Measurements from ENCODE around the gene GAS7. TPM values are rescaled to one million over a fixed set of nuclear protein-coding genes. Genes with fewer than 3 reads are reported as not detected.
"Not testable (repeated sequence)": the region's sequence is repeated elsewhere in the genome, so short reads cannot be mapped to it uniquely, and the experiment has no call there.

The GAS7 gene
- total and polyA plus RNA-seq, 2 donors (not counting 1 experiment from before 2014, with no cell fraction given), result 3.4 to 13.6 TPM

DNA sequence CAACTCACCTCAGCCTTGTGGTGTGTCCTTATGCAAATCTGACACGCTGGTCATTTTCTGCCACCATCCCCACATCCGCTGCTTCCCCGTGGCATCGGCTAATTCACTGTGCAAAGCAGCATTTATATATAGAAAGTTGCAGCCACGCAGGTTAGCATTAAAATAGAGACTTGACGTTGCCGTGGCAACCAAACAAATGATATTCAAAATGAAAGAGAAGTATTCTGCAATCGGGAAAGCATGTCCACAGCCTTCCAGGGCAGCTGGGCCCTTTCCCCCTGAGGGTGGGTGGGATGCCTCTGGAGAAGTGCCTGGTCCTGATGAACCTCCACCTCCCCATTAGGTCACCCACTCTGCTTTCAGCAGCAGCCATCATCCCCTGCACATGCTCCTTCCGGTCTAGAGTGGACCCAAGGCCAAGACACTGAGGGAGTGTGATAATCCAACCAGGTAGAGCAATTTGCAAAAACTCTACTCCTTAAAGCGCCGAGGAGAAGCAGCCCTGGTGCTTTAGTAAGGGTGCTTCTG is 138.7 kb downstream of the GAS7 start:
- Mint-ChIP-seq H3K9me3 (ENCODE audit: insufficient read depth) (no peaks in the 10 kb centered on the region), H3K27me3 (peaks cover 2% of the 10 kb centered on the region), H3K4me3 (peak overlapping the region; percentile 55), H3K27ac (peak overlapping the region; percentile 42), H3K4me1 (peaks cover 56% of the 10 kb centered on the region)
- Histone ChIP-seq H3K79me2 (ENCODE audit: control insufficient read depth, insufficient read depth, low read length) (peaks cover 3% of the 10 kb centered on the region), H3K27me3 (replicated peaks in 1 of 4; ENCODE audit: control extremely low read depth in 1 of 4, control insufficient read depth in 3 of 4, insufficient read depth in 4 of 4, low read length in 3 of 4) (no peaks in the 10 kb centered on the region), H3K4me2 (replicated peaks; ENCODE audit: low read depth, low read length, poor library complexity, severe bottlenecking) (peak overlapping the region; percentile 44), H2AFZ (ENCODE audit: insufficient read depth, low read depth, low read length, poor library complexity, severe bottlenecking) (no peak overlapping the region), H3K36me3 (replicated peaks in 1 of 2; ENCODE audit: control extremely low read depth in 1 of 2, control insufficient read depth in 1 of 2, extremely low read depth in 1 of 2, insufficient read depth in 2 of 2, low read length in 1 of 2) (no peaks in the 10 kb centered on the region), H3K4me3 (ENCODE audit: control extremely low read depth in 1 of 5, extremely low read depth in 1 of 5, insufficient read depth in 1 of 5, low read depth in 2 of 5, low read length in 4 of 5) (no peak overlapping the region), H3K4me1 (ENCODE audit: control insufficient read depth in 2 of 2, insufficient read depth in 2 of 2, low read length in 2 of 2) (peaks cover 31 to 40% of the 10 kb centered on the region in 2 donors), H3K9ac (ENCODE audit: low read length) (no peak overlapping the region), H4K20me1 (ENCODE audit: control insufficient read depth, insufficient read depth, low read length, poor library complexity, severe bottlenecking) (no peaks in the 10 kb centered on the region), H3K9me3 (ENCODE audit: control extremely low read depth in 1 of 3, control insufficient read depth in 2 of 3, insufficient read depth in 1 of 3, low read length in 2 of 3) (no peaks in the 10 kb centered on the region), H3K27ac (ENCODE audit: low read length in 2 of 2) (peak overlapping the region in 1 of 2 donors; percentile 32)
- intact Hi-C loops (cut with micrococcal nuclease), result loop anchor here (5.0 kb wide), 1 partner anchor 98 kb away; no protein-coding TSS in a partner anchor
- 49% methylated on average over 6 of the region's 11 CpGs for WGBS (ENCODE audit: insufficient coverage)
- ATAC-seq (ENCODE audit: low read depth) (peak; percentile 39), DNase-seq (peak; percentile 64)
- no peak for TF ChIP-seq EZH2 (IDR thresholded peaks at IDR 0.05; ENCODE audit: borderline replicate concordance, insufficient read depth, low read depth, low read length, poor library complexity, severe bottlenecking)
- TF ChIP-seq, protein P1, sequence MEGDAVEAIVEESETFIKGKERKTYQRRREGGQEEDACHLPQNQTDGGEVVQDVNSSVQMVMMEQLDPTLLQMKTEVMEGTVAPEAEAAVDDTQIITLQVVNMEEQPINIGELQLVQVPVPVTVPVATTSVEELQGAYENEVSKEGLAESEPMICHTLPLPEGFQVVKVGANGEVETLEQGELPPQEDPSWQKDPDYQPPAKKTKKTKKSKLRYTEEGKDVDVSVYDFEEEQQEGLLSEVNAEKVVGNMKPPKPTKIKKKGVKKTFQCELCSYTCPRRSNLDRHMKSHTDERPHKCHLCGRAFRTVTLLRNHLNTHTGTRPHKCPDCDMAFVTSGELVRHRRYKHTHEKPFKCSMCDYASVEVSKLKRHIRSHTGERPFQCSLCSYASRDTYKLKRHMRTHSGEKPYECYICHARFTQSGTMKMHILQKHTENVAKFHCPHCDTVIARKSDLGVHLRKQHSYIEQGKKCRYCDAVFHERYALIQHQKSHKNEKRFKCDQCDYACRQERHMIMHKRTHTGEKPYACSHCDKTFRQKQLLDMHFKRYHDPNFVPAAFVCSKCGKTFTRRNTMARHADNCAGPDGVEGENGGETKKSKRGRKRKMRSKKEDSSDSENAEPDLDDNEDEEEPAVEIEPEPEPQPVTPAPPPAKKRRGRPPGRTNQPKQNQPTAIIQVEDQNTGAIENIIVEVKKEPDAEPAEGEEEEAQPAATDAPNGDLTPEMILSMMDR (IDR thresholded peaks at IDR 0.05), result no peak
- ChIA-PET POLR2A (no interaction called here), CTCF (interaction anchor here (0.7 to 2.0 kb wide), 3 partner anchors 8 to 167 kb away, joined by 3 to 6 read pairs (median 5); no protein-coding TSS in a partner anchor)

DNA sequence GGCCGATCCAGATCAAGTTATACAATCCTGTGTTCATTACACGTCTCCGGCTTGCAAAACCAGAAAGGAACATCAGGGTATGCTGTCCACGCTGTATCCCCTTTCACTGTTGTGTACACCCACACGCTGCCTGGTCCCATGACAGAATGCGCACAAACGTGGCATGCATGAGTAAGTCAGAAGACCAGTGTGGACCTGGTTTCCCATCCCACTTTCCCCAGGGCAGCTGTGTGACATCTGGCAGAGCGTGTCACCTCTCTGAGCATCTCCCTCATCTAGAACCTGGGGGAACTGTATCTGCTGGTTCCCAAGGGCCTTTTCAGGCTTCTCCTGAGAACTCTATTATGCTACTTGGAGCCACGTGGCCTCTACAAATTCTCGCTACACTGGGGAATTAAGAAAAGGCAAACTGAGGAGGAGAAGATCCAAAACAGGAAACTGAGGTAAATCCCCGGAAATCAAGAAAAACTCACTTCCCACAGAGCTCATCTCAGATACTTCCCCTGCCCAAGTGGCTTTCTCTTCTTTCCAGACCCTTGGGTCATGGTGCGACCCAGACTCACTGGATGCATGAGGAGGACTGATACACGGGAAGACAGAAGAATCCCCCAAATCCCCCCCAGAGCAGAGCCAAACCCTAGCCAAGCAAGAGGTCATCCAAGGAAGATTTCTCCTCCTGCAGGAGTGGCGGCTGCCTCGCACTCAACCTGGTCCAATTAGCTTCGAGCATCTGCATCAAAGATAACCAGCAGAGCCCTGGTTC is 139.3 kb downstream of the GAS7 start:
- ChIA-PET POLR2A (no interaction called here), CTCF (interaction anchor here (0.7 to 2.0 kb wide), 3 partner anchors 9 to 167 kb away, joined by 3 to 6 read pairs (median 5); no protein-coding TSS in a partner anchor)
- H3K4me1 ChIP-seq (ENCODE audit: control insufficient read depth in 2 of 2, insufficient read depth in 2 of 2, low read length in 2 of 2), result peaks cover 31 to 39% of the 10 kb centered on the region in 2 donors
- H3K9me3 Mint-ChIP-seq (ENCODE audit: insufficient read depth), result no peaks in the 10 kb centered on the region
- peak; percentile 15 for DNase-seq
- no peak for ATAC-seq (ENCODE audit: low read depth)
- peaks cover 3% of the 10 kb centered on the region for H3K79me2 ChIP-seq (ENCODE audit: control insufficient read depth, insufficient read depth, low read length)
- H3K27me3 Mint-ChIP-seq, result peaks cover 2% of the 10 kb centered on the region
- intact Hi-C loops (cut with micrococcal nuclease), result no loop called here
- H3K4me1 Mint-ChIP-seq, result peaks cover 50% of the 10 kb centered on the region
- H3K36me3 ChIP-seq (replicated peaks in 1 of 2; ENCODE audit: control extremely low read depth in 1 of 2, control insufficient read depth in 1 of 2, extremely low read depth in 1 of 2, insufficient read depth in 2 of 2, low read length in 1 of 2), result no peaks in the 10 kb centered on the region
- no peak overlapping the region for H3K27ac ChIP-seq (ENCODE audit: low read length in 2 of 2)
- no peak for TF ChIP-seq EZH2 (IDR thresholded peaks at IDR 0.05; ENCODE audit: borderline replicate concordance, insufficient read depth, low read depth, low read length, poor library complexity, severe bottlenecking)
- TF ChIP-seq, protein P1 (IDR thresholded peaks at IDR 0.05), result no peak
- H3K9me3 ChIP-seq (ENCODE audit: control extremely low read depth in 1 of 3, control insufficient read depth in 2 of 3, insufficient read depth in 1 of 3, low read length in 2 of 3), result no peaks in the 10 kb centered on the region
- H3K27me3 ChIP-seq (replicated peaks in 1 of 4; ENCODE audit: control extremely low read depth in 1 of 4, control insufficient read depth in 3 of 4, insufficient read depth in 4 of 4, low read length in 3 of 4), result no peaks in the 10 kb centered on the region
- 75% methylated on average over 12 of the region's 16 CpGs for WGBS (ENCODE audit: insufficient coverage)
- H3K4me3 ChIP-seq (ENCODE audit: control extremely low read depth in 1 of 5, extremely low read depth in 1 of 5, insufficient read depth in 1 of 5, low read depth in 2 of 5, low read length in 4 of 5), result no peak overlapping the region
- H3K4me2 ChIP-seq (replicated peaks; ENCODE audit: low read depth, low read length, poor library complexity, severe bottlenecking), result peak overlapping the region; percentile 44
- no peak overlapping the region for H3K9ac ChIP-seq (ENCODE audit: low read length)
- H4K20me1 ChIP-seq (ENCODE audit: control insufficient read depth, insufficient read depth, low read length, poor library complexity, severe bottlenecking), result no peaks in the 10 kb centered on the region
- peak overlapping the region; percentile 55 for H3K4me3 Mint-ChIP-seq
- H3K27ac Mint-ChIP-seq, result peak overlapping the region; percentile 42
- H2AFZ ChIP-seq (ENCODE audit: insufficient read depth, low read depth, low read length, poor library complexity, severe bottlenecking), result no peak overlapping the region

DNA sequence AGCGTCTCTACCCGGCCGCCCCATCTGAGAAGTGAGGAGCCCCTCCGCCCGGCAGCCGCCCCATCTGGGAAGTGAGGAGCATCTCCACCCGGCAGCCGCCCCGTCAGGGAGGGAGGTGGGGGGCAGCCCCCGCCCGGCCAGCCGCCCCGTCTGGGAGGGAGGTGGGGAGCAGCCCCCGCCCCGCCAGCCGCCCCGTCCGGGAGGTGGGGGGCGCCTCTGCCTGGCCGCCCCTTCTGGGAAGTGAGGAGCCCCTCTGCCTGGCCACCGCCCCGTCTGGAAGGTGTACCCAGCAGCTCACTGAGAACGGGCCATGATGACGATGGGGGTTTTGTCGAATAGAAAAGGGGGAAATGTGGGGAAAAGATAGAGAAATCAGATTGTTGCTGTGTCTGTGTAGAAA is 140.9 kb downstream of the GAS7 start:
- H3K9me3 Mint-ChIP-seq (ENCODE audit: insufficient read depth); H4K20me1 ChIP-seq (ENCODE audit: control insufficient read depth, insufficient read depth, low read length, poor library complexity, severe bottlenecking); H2AFZ ChIP-seq (ENCODE audit: insufficient read depth, low read depth, low read length, poor library complexity, severe bottlenecking); DNase-seq; H3K27ac Mint-ChIP-seq; POLR2A ChIA-PET; H3K4me2 ChIP-seq (replicated peaks; ENCODE audit: low read depth, low read length, poor library complexity, severe bottlenecking); H3K36me3 ChIP-seq (replicated peaks in 1 of 2; ENCODE audit: control extremely low read depth in 1 of 2, control insufficient read depth in 1 of 2, extremely low read depth in 1 of 2, insufficient read depth in 2 of 2, low read length in 1 of 2); H3K27me3 ChIP-seq (replicated peaks in 1 of 4; ENCODE audit: control extremely low read depth in 1 of 4, control insufficient read depth in 3 of 4, insufficient read depth in 4 of 4, low read length in 3 of 4); H3K4me3 Mint-ChIP-seq; ATAC-seq (ENCODE audit: low read depth); H3K79me2 ChIP-seq (ENCODE audit: control insufficient read depth, insufficient read depth, low read length); H3K9ac ChIP-seq (ENCODE audit: low read length); H3K4me3 ChIP-seq (ENCODE audit: control extremely low read depth in 1 of 5, extremely low read depth in 1 of 5, insufficient read depth in 1 of 5, low read depth in 2 of 5, low read length in 4 of 5); H3K27me3 Mint-ChIP-seq; H3K9me3 ChIP-seq (ENCODE audit: control extremely low read depth in 1 of 3, control insufficient read depth in 2 of 3, insufficient read depth in 1 of 3, low read length in 2 of 3); intact Hi-C loops (cut with micrococcal nuclease); H3K27ac ChIP-seq (ENCODE audit: low read length in 2 of 2); CTCF ChIA-PET: not testable (repeated sequence)
- over 99% methylated on average over 19 of the region's 25 CpGs for WGBS (ENCODE audit: insufficient coverage)
- peaks cover 41% of the 10 kb centered on the region for H3K4me1 Mint-ChIP-seq
- peaks cover 24 to 32% of the 10 kb centered on the region in 2 donors for H3K4me1 ChIP-seq (ENCODE audit: control insufficient read depth in 2 of 2, insufficient read depth in 2 of 2, low read length in 2 of 2)

Measured in B cell (primary cell).